Astrocyte of the cerebellum (primary cell): Measurements from ENCODE around the gene EIPR1.

Experiments used
- DNase-seq: peaks from one replicate; pipeline ENCODE4 v3.0.0-alpha.2; 2011; ENCODE audit warnings: low read depth
- H3K4me3 ChIP-seq: 2 replicates; pipeline ENCODE4 v1.5.1; 2011; ENCODE audit warnings: mild to moderate bottlenecking, low read depth, low read length, moderate library complexity
- CTCF ChIP-seq: IDR thresholded peaks from 2 replicates; pipeline ENCODE4 v1.5.1; 2012; ENCODE audit warnings: low read length, low read depth, moderate library complexity, mild to moderate bottlenecking; ENCODE audit errors: missing control alignments
- in situ Hi-C: cut with HindIII; loops from 2 replicates; pipeline ENCODE4 v1.10.0; 2017; ENCODE audit warnings: low sequenced_read_pairs

The EIPR1 gene

GRCh38 chr2:3298191-3298590, 79.4 kb downstream of the EIPR1 start:
- no peak overlapping the region for H3K4me3 ChIP-seq
- in situ Hi-C loops, result no loop called here
- DNase-seq, result no peak
- no peak for TF ChIP-seq CTCF

GRCh38 chr2:3297523-3297922, 80.1 kb downstream of the EIPR1 start:
- no peak for TF ChIP-seq CTCF
- in situ Hi-C loops, result no loop called here
- no peak for DNase-seq
- H3K4me3 ChIP-seq, result no peak overlapping the region

- no peak for TF ChIP-seq CTCF
- DNase-seq, result no peak
- H3K4me3 ChIP-seq, result no peak overlapping the region
- in situ Hi-C loops, result no loop called here
Measured at GRCh38 chr2:3296182-3296972, 81.2 kb downstream of the EIPR1 start.

GRCh38 chr2:3294493-3294892, 83.1 kb downstream of the EIPR1 start:
- in situ Hi-C loops, result no loop called here
- no peak for TF ChIP-seq CTCF
- DNase-seq, result no peak
- H3K4me3 ChIP-seq, result no peak overlapping the region

GRCh38 chr2:3294069-3294468, 83.5 kb downstream of the EIPR1 start:
- H3K4me3 ChIP-seq, result no peak overlapping the region
- TF ChIP-seq CTCF, result no peak
- in situ Hi-C loops, result no loop called here
- DNase-seq, result no peak

- no peak for DNase-seq
- in situ Hi-C loops, result no loop called here
- H3K4me3 ChIP-seq, result no peak overlapping the region
- no peak for TF ChIP-seq CTCF
Measured at GRCh38 chr2:3293221-3293620, 84.4 kb downstream of the EIPR1 start.
